ENCODE measurements around the gene STMP1. TPM values are rescaled to one million over a fixed set of nuclear protein-coding genes. Genes with fewer than 3 reads are reported as not detected.

The STMP1 gene
- 25.8 to 32.7 TPM (median 29.4 TPM) in 5 replicates for total RNA-seq (2022; extraction: Qiagen RNA extraction)

GRCh38 chr7:135662373-135663114 is at the start of gene STMP1:
Gene STMP1 (plus strand): TSS chr7:135662514.

Other genes starting within 250 kb of the STMP1 start
- 10.2 to 12.8 TPM (median 10.9 TPM) in 5 replicates for gene CNOT4, start 152.4 kb upstream of the STMP1 start, total RNA-seq (2022; extraction: Qiagen RNA extraction)
- 45.3 to 55.6 TPM (median 48.7 TPM) in 5 replicates for gene NUP205, start 104.6 kb upstream of the STMP1 start, total RNA-seq (2022; extraction: Qiagen RNA extraction)
- gene SLC13A4, start 65.7 kb downstream of the STMP1 start, total RNA-seq (2022; extraction: Qiagen RNA extraction) = not detected in 5 replicates
- 0.06 to 0.13 TPM in 2 of 5 replicates, not detected in the others for gene FAM180A, start 86.3 kb downstream of the STMP1 start, total RNA-seq (2022; extraction: Qiagen RNA extraction)

Data from A549 treated with Hydrocortisone at 1 μM for 4 hours (cell line).